Measurements from ENCODE around the gene INKA1.

The INKA1 gene

DNA sequence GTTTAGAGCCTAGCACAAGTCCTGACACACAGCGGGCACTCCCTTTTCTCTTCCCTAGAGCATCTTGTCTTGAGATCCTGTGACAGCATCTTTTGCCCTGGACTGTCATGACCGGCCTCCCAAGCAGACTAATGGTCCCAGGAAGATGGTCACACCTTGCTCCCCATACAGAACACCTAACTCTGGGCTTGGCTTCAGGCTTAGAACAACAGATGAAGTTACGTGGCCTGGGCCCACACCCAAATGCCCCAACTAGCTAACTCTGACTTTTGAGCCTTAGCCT lies 15.9 kb upstream of the INKA1 start:
- no peak for DNase-seq

DNA sequence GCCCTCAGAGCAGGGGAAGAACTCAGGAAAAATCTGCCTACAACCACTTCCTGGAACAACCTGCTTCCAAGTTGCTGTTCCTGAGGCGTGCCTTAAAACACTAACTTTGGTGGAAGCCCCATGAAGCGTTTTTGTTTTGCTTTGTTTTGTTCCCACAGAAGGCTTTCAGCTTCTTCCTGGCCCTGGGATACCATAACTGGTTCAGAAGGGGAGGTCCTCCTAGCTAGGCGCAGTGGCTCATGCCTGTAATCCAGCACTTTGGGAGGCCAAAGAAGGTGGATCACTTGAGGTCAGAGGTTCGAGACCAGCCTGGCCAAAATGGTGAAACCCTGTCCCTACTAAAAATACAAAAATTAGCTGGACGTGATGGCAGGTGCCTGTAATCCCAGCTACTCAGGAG lies 15.5 kb upstream of the INKA1 start:
- no peak for DNase-seq

GRCh38 chr3:49788056-49788455 lies 15.0 kb upstream of the INKA1 start:
- no peak for DNase-seq

DNA sequence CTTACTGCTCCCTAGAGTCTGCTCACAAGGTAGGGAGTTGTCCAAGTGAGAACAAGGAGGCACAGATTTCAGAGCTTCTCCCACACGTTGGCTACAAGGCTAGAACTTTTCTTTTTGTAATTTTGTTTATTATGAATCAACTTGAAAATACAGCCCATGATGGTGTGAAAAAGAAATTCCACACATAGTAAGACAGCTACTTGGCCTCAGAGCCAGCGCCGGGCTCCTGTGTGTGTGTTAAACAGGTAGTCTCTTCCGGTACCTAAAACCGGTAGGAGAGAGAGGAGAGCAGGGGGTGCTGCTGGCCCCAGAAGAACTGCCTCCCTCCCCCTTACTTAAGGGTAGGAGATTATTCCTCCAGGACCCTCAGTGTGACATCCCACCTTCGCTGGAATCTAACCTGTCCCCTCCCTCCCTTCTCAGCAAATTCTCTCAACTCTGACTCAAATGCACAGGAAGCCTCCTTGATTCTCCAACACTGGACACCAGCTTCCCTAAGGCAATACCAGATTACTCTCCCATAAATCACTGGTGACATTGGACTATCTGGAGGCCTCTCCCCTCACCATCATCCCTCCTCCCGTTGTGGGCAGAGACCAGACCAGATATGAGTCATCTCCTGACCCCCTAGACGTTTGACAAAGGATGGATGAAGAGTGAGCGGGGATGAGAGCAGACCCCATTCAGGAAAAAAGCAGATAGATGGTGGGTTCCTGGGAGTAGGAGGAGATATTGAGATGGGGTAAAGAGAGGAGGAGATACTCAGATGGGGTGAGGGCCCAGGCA lies 12.2 kb upstream of the INKA1 start:
- no peak for DNase-seq

GRCh38 chr3:49791571-49791970 lies 11.5 kb upstream of the INKA1 start:
- no peak for DNase-seq

- no peak for DNase-seq
Observed at GRCh38 chr3:49792371-49793150, 10.5 kb upstream of the INKA1 start.

- no peak for DNase-seq
Observed at GRCh38 chr3:49793486-49794085, 9.5 kb upstream of the INKA1 start.

DNA sequence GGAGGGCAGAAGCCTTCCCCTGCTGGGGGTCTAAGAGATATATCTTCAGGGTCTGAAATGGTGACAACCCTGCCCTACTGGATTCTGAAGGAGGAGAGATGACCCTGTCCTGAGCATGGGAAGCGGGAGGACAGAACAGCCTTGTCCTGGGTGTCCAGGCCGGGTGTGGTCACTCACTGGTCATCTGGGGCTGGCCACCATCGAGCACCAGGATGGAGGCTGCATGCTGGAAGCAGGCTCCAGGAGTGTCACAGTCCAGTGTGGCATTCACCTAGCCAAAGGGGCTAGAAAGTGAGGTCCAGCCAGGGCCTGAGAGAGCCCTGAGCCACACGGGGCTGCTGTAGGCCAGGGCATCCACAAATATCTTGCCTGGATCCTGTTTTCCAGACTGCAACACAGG lies 8.6 kb upstream of the INKA1 start:
- no peak for DNase-seq

DNA sequence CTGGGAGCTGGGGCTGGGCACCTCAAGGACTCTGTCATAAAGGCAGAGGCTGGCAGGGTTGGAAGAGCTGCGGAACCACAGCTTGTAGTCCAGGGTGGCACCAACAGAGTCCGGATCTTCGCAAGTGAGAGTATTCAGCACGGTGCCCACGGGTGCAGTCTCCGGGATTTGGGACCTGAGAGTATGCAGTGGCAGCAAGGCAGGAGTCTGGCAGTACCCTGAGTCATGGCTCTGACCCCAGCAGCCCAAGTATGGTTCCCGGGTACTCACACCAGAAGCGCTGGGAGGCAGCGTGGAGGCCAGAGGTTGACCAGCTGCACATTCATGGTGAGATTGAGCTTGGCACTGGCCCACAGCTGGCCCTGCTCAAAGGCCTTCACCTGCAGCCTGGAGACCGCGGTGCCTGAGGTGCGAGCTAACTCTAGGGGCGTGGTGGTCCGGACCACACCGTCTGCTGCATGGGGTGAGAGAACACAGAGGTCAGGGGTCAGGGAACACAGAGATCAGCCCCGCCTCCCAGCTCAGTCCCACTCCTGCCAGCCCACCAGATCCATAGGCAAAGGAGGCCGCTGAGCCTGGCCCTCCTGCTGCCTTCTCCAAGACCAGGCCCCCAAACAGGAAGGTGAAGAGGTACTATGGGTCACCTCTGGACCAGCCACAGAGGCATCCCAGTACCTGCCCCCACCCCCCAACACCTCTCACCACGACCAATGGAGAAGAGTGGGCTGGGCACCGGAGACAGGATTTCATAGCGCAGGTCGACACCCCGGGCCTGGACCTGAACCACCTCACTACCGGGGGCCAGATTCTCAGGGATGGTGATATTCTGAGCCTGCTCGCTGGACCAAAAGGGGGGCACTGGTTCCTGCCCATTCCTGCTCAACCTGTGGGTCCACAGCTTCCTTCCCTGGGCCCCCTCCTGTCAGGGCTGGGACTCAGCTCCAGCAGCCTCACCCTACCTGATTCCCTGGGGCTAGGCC lies 7.8 kb upstream of the INKA1 start:
- DNase-seq, result no peak

- no peak for DNase-seq
Observed at GRCh38 chr3:49799105-49799504, 4.0 kb upstream of the INKA1 start.

DNA sequence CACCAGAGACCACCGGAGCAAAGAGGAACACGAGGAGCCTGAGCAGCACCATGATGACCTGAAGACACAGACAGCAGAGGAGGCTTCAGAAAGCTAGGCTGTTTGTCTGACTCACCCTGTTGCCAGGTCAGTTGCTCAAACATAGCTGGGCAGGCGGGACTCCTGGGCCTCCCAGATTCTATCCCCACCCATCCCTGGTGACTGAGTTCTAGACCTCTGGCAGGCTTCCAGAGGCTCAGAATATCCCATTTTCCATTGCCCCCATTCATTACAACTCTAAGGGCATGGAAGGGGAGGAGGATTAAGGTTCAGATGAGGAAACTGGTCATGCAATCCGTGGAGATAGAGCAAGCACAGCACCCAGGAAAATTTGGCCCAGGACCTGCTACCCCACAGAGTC lies 3.3 kb upstream of the INKA1 start, which contains the start of gene CDHR4:
Gene CDHR4 (minus strand): TSS at position 113 of the 400 bp plus-strand sequence. CDS start 61 bp downstream, at position 52.
- no peak for DNase-seq

GRCh38 chr3:49801160-49801559 lies 1.9 kb upstream of the INKA1 start:
- DNase-seq, result no peak

- DNase-seq, result no peak
Observed at GRCh38 chr3:49803465-49804140, 542 bp downstream of the INKA1 start.

GRCh38 chr3:49804141-49805041 lies 1.3 kb downstream of the INKA1 start:
- no peak for DNase-seq

DNA sequence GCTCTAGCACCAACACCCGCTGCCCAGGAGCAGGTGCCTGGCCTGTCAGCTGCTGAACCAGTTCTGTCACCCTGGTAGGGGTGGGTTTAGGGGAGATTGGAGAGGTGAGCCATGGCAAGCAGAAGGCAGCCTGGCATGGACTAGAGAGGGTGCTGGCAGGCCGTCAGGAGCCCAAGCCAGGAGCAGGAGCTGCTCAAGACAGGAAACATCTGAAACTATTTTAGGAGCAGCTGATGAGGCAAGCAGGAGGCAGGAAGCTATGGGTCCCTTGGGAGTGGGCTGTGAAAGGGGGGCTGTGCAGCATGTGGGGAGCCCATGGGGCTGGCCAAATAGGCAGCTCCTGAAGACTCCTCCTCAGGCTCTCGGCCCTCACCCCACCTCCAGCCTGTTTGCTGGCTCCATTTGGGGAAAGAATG lies 2.3 kb downstream of the INKA1 start:
- no peak for DNase-seq

GRCh38 chr3:49805897-49806701 lies 3.0 kb downstream of the INKA1 start:
- DNase-seq, result no peak

- no peak for DNase-seq
Observed at GRCh38 chr3:49806850-49807249, 3.8 kb downstream of the INKA1 start.

GRCh38 chr3:49807431-49808114 lies 4.5 kb downstream of the INKA1 start:
- DNase-seq, result no peak

GRCh38 chr3:49812916-49813496 lies 9.9 kb downstream of the INKA1 start:
- DNase-seq, result no peak
